ENCODE measurements around the gene TECTA. TPM values are rescaled to one million over a fixed set of nuclear protein-coding genes. Genes with fewer than 3 reads are reported as not detected.

TECTA gene
- total RNA-seq, 1 donor from 2014 or later: 0.91 TPM

DNA sequence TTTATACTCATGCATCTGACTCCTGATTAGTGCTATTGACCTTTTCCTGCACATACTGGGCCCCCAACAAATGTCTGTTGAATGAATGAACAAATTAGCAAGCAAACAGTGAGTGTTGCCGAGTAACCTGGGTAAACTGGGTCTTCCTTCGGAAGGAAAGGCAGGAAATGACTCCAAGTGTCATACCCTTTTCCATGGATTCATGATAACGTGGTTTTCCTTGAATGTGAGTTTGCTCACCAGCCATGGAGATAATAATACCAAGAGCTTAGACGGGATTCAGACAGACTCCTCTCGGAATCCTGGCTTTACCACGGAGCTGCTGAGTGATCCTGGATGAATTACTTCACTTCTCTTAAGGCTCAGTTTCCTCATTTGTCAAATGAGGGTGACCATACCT lies 16.7 kb downstream of the TECTA start:
- Histone ChIP-seq H3K27ac (ENCODE audit: low read depth, low read length) (no peak overlapping the region), H2AFZ (ENCODE audit: low read depth, low read length) (no peak overlapping the region), H3K4me2 (ENCODE audit: low read length) (no peak overlapping the region), H3K27me3 (ENCODE audit: insufficient read depth, low read length) (peaks cover 5% of the 10 kb centered on the region), H4K20me1 (ENCODE audit: insufficient read depth, low read length) (no peaks in the 10 kb centered on the region), H3K4me3 (ENCODE audit: insufficient read depth, low read depth, low read length) (no peak overlapping the region), H3K9me3 (ENCODE audit: insufficient read depth, low read depth, low read length) (no peaks in the 10 kb centered on the region), H3K4me1 (ENCODE audit: insufficient read depth, low read length) (peaks cover 3% of the 10 kb centered on the region), H3K79me2 (ENCODE audit: insufficient read depth, low read length) (no peaks in the 10 kb centered on the region), H3K36me3 (ENCODE audit: insufficient read depth, low read length) (no peaks in the 10 kb centered on the region), H3K9ac (ENCODE audit: low read length) (no peak overlapping the region)
- H3K27me3 Mint-ChIP-seq (ENCODE audit: low read depth, unreplicated experiment): no peaks in the 10 kb centered on the region
- peaks cover 10% of the 10 kb centered on the region for H3K9me3 Mint-ChIP-seq (ENCODE audit: unreplicated experiment)
- TF ChIP-seq EZH2 (IDR thresholded peaks at IDR 0.05; ENCODE audit: insufficient read depth, low read length): no peak
- TF ChIP-seq, protein P1, sequence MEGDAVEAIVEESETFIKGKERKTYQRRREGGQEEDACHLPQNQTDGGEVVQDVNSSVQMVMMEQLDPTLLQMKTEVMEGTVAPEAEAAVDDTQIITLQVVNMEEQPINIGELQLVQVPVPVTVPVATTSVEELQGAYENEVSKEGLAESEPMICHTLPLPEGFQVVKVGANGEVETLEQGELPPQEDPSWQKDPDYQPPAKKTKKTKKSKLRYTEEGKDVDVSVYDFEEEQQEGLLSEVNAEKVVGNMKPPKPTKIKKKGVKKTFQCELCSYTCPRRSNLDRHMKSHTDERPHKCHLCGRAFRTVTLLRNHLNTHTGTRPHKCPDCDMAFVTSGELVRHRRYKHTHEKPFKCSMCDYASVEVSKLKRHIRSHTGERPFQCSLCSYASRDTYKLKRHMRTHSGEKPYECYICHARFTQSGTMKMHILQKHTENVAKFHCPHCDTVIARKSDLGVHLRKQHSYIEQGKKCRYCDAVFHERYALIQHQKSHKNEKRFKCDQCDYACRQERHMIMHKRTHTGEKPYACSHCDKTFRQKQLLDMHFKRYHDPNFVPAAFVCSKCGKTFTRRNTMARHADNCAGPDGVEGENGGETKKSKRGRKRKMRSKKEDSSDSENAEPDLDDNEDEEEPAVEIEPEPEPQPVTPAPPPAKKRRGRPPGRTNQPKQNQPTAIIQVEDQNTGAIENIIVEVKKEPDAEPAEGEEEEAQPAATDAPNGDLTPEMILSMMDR (IDR thresholded peaks at IDR 0.05; ENCODE audit: insufficient read depth, low read depth, low read length): no peak
- FAIRE-seq (no peak), DNase-seq (ENCODE audit: low read depth) (no peak)
- H3K4me3 Mint-ChIP-seq (ENCODE audit: unreplicated experiment): no peak overlapping the region
- no peak overlapping the region for H3K27ac Mint-ChIP-seq (ENCODE audit: unreplicated experiment)
- no peaks in the 10 kb centered on the region for H3K36me3 Mint-ChIP-seq (ENCODE audit: low read depth, unreplicated experiment)
- peaks cover 7% of the 10 kb centered on the region for H3K4me1 Mint-ChIP-seq (ENCODE audit: low read depth, unreplicated experiment)

DNA sequence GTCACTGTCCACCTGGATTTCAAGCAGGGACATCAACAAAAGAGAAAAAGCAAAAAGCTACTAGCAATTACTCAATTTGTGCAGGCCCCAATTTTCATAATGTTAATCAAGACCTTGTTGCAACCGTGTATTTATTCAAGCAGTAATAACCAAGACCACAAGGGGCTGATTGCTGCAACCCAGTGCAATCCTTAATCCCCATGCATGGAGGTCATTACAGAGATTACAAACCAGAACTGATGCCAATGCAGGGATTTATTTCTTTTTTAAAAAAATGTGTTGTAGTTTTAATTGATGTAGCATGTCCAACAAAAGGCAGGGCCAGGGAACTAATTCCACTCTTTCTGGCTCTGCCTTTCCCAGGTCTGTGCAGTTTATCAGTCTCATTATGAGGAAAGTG lies 18.4 kb downstream of the TECTA start:
- H3K4me3 Mint-ChIP-seq (ENCODE audit: unreplicated experiment): no peak overlapping the region

DNA sequence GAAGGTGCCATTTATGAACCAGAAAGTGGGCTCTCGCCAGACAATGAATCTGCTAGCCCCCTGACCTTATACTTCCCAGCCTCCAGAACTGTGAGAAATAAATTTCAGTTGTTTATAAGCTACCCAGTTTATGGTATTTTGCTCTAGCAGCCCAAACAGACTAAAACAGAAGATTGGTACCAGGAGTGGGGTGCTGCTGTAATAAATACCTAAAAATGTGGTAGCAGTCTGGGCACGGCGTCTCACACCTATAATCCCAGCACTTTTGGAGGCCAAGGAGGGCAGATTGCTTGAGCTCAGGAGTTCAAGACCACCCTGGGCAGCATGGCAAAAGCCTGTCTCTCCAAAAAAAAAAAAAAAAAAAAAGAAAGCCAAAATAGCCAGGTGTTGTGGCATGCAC lies 21.3 kb downstream of the TECTA start:
- Mint-ChIP-seq H3K27ac (ENCODE audit: unreplicated experiment) (no peak overlapping the region), H3K9me3 (ENCODE audit: unreplicated experiment) (peaks cover 21% of the 10 kb centered on the region), H3K27me3 (ENCODE audit: low read depth, unreplicated experiment) (no peaks in the 10 kb centered on the region), H3K4me3 (ENCODE audit: unreplicated experiment) (no peak overlapping the region), H3K36me3 (ENCODE audit: low read depth, unreplicated experiment) (no peaks in the 10 kb centered on the region), H3K4me1 (ENCODE audit: low read depth, unreplicated experiment) (no peaks in the 10 kb centered on the region)
- Histone ChIP-seq H3K9ac (ENCODE audit: low read length) (no peak overlapping the region), H3K36me3 (ENCODE audit: insufficient read depth, low read length) (no peaks in the 10 kb centered on the region), H3K9me3 (ENCODE audit: insufficient read depth, low read depth, low read length) (no peaks in the 10 kb centered on the region), H3K27me3 (ENCODE audit: insufficient read depth, low read length) (no peaks in the 10 kb centered on the region), H4K20me1 (ENCODE audit: insufficient read depth, low read length) (no peaks in the 10 kb centered on the region), H3K79me2 (ENCODE audit: insufficient read depth, low read length) (no peaks in the 10 kb centered on the region), H3K27ac (ENCODE audit: low read depth, low read length) (no peak overlapping the region), H3K4me3 (ENCODE audit: insufficient read depth, low read depth, low read length) (no peak overlapping the region), H2AFZ (ENCODE audit: low read depth, low read length) (no peak overlapping the region), H3K4me2 (ENCODE audit: low read length) (no peak overlapping the region), H3K4me1 (ENCODE audit: insufficient read depth, low read length) (peaks cover 3% of the 10 kb centered on the region)
- FAIRE-seq (no peak), DNase-seq (ENCODE audit: low read depth) (no peak)
- no peak for TF ChIP-seq EZH2 (IDR thresholded peaks at IDR 0.05; ENCODE audit: insufficient read depth, low read length)
- TF ChIP-seq, protein P1 (IDR thresholded peaks at IDR 0.05; ENCODE audit: insufficient read depth, low read depth, low read length): no peak

More for the DNA sequence above, 18.4 kb downstream of the TECTA start:
- Histone ChIP-seq H2AFZ (ENCODE audit: low read depth, low read length) (no peak overlapping the region), H3K4me1 (ENCODE audit: insufficient read depth, low read length) (peaks cover 3% of the 10 kb centered on the region), H3K27ac (ENCODE audit: low read depth, low read length) (no peak overlapping the region), H3K9me3 (ENCODE audit: insufficient read depth, low read depth, low read length) (no peaks in the 10 kb centered on the region), H3K4me3 (ENCODE audit: insufficient read depth, low read depth, low read length) (no peak overlapping the region), H3K4me2 (ENCODE audit: low read length) (no peak overlapping the region), H3K79me2 (ENCODE audit: insufficient read depth, low read length) (no peaks in the 10 kb centered on the region), H3K36me3 (ENCODE audit: insufficient read depth, low read length) (no peaks in the 10 kb centered on the region), H4K20me1 (ENCODE audit: insufficient read depth, low read length) (no peaks in the 10 kb centered on the region), H3K27me3 (ENCODE audit: insufficient read depth, low read length) (peaks cover 5% of the 10 kb centered on the region), H3K9ac (ENCODE audit: low read length) (no peak overlapping the region)
- H3K4me1 Mint-ChIP-seq (ENCODE audit: low read depth, unreplicated experiment): no peaks in the 10 kb centered on the region
- H3K36me3 Mint-ChIP-seq (ENCODE audit: low read depth, unreplicated experiment): no peaks in the 10 kb centered on the region
- H3K27me3 Mint-ChIP-seq (ENCODE audit: low read depth, unreplicated experiment): no peaks in the 10 kb centered on the region
- FAIRE-seq (no peak), DNase-seq (ENCODE audit: low read depth) (no peak)
- no peak overlapping the region for H3K27ac Mint-ChIP-seq (ENCODE audit: unreplicated experiment)
- TF ChIP-seq, protein P1 (IDR thresholded peaks at IDR 0.05; ENCODE audit: insufficient read depth, low read depth, low read length): no peak
- TF ChIP-seq EZH2 (IDR thresholded peaks at IDR 0.05; ENCODE audit: insufficient read depth, low read length): no peak
- H3K9me3 Mint-ChIP-seq (ENCODE audit: unreplicated experiment): peaks cover 21% of the 10 kb centered on the region

All from astrocyte (in vitro differentiated cells and primary cell).